HEK293 (cell line): ENCODE data around the gene KIF25.

Source experiments
- CTCF ChIA-PET: fragments of 350-600 bp; formaldehyde crosslinking; extraction: SDS; loops from one replicate; lab custom pipeline; 2021; ENCODE audit warnings: antibody characterized with exemption; lab: Yijun Ruan, JAX
- POLR2A ChIA-PET: fragments of 300-600 bp; formaldehyde crosslinking; extraction: SDS; loops from one replicate; lab custom pipeline; 2020; ENCODE audit warnings: antibody characterized with exemption, inconsistent platforms; lab: Yijun Ruan, JAX
- H3K27ac ChIP-seq: fragments of 200-500 bp; sonication (Bioruptor generic); 2 replicates; pipeline ENCODE4 v1.5.1; 2014; ENCODE audit warnings: low read depth, low read length, control low read depth, inconsistent platforms; ENCODE audit errors: extremely low read depth
- H3K36me3 ChIP-seq, 2 experiments: fragments of 200-500 bp in 1 of 2; sonication (Bioruptor generic) in 1 of 2; 1 replicate in 1 of 2; 2 replicates in 1 of 2; pipeline ENCODE4 v1.5.1; 2014 to 2017; ENCODE audit warnings: inconsistent platforms in 2 of 2, low read length in 2 of 2; ENCODE audit not compliant: control insufficient read depth in 2 of 2, insufficient read depth in 1 of 2
- H3K4me1 ChIP-seq: fragments of 200-500 bp; sonication (Bioruptor generic); 2 replicates; pipeline ENCODE4 v1.5.1; 2014; ENCODE audit warnings: mild to moderate bottlenecking, low read length, inconsistent platforms; ENCODE audit not compliant: control insufficient read depth, insufficient read depth
- H3K4me3 ChIP-seq: 2 replicates; pipeline ENCODE4 v1.5.1; 2011; ENCODE audit warnings: low read depth, mild to moderate bottlenecking, control low read depth, low read length, moderate library complexity
- H3K9me3 ChIP-seq: fragments of 200-500 bp; sonication (Bioruptor generic); 2 replicates; pipeline ENCODE4 v1.5.1; 2014; ENCODE audit warnings: low read depth, low read length, inconsistent platforms; ENCODE audit not compliant: control insufficient read depth, insufficient read depth
- GFI1B ChIP-seq: fragments of 450-650 bp; formaldehyde crosslinking; IDR thresholded peaks from 2 replicates; pipeline ENCODE4 v1.5.1; 2016; ENCODE audit warnings: missing biosample characterization, missing genetic modification characterization
- HOXA7 ChIP-seq: sonication (generic); formaldehyde crosslinking; IDR thresholded peaks from 2 replicates; pipeline ENCODE4 v1.8.1; 2022; ENCODE audit warnings: missing genetic modification reagents, borderline replicate concordance
- MZF1 ChIP-seq: fragments of 450-650 bp; formaldehyde crosslinking; IDR thresholded peaks from 2 replicates; pipeline ENCODE4 v1.5.1; 2017; ENCODE audit warnings: missing biosample characterization, missing genetic modification characterization, borderline replicate concordance
- OSR2 ChIP-seq: fragments of 450-650 bp; formaldehyde crosslinking; IDR thresholded peaks from 2 replicates; pipeline ENCODE4 v1.5.1; 2016; ENCODE audit warnings: missing biosample characterization, missing genetic modification characterization
- OVOL3 ChIP-seq: fragments of 450-650 bp; formaldehyde crosslinking; IDR thresholded peaks from 2 replicates; pipeline ENCODE4 v1.5.1; 2016; ENCODE audit warnings: missing biosample characterization, missing genetic modification characterization
- TRIM28 ChIP-seq: IDR thresholded peaks from 2 replicates; pipeline ENCODE4 v1.6.1; 2011; ENCODE audit warnings: low read length, control low read depth, borderline replicate concordance
- ZBTB1 ChIP-seq: fragments of 450-650 bp; formaldehyde crosslinking; IDR thresholded peaks from 2 replicates; pipeline ENCODE4 v1.5.1; 2016; ENCODE audit warnings: missing biosample characterization, missing genetic modification characterization
- ZBTB17 ChIP-seq: fragments of 450-650 bp; formaldehyde crosslinking; IDR thresholded peaks from 2 replicates; pipeline ENCODE4 v1.5.1; 2016; ENCODE audit warnings: missing biosample characterization, missing genetic modification characterization
- ZNF341 ChIP-seq: fragments of 450-650 bp; formaldehyde crosslinking; IDR thresholded peaks from 2 replicates; pipeline ENCODE4; 2016; ENCODE audit warnings: low read depth, missing biosample characterization, missing genetic modification characterization
- ZNF366 ChIP-seq: fragments of 450-650 bp; formaldehyde crosslinking; conservative IDR thresholded peaks from 2 replicates; pipeline ENCODE4 v1.5.1; 2016; ENCODE audit warnings: missing biosample characterization, missing genetic modification characterization
- ZNF549 ChIP-seq: fragments of 450-650 bp; IDR thresholded peaks from 2 replicates; pipeline ENCODE4 v1.5.1; 2018; ENCODE audit warnings: missing biosample characterization, missing genetic modification characterization, mild to moderate bottlenecking, inconsistent platforms, moderate library complexity
- ZNF626 ChIP-seq: fragments of 450-650 bp; sonication (Bioruptor Pico); formaldehyde crosslinking; IDR thresholded peaks from 2 replicates; pipeline ENCODE4 v1.5.1; 2018; ENCODE audit warnings: missing biosample characterization, missing genetic modification characterization, inconsistent platforms
- ZNF707 ChIP-seq: fragments of 450-650 bp; formaldehyde crosslinking; IDR thresholded peaks from 2 replicates; pipeline ENCODE4 v1.5.1; 2016; ENCODE audit warnings: missing biosample characterization, missing genetic modification characterization
- ZSCAN30 ChIP-seq: fragments of 450-650 bp; IDR thresholded peaks from 2 replicates; pipeline ENCODE4 v1.5.1; 2018; ENCODE audit warnings: missing biosample characterization, mild to moderate bottlenecking, missing genetic modification characterization, moderate library complexity
- ZXDB ChIP-seq: fragments of 450-650 bp; formaldehyde crosslinking; IDR thresholded peaks from 2 replicates; pipeline ENCODE4 v1.5.1; 2016; ENCODE audit warnings: missing biosample characterization, missing genetic modification characterization
- TF ChIP-seq, protein P1 (sequence below): fragments of 450-650 bp; formaldehyde crosslinking; IDR thresholded peaks from 2 replicates; pipeline ENCODE4 v1.5.1; 2017; ENCODE audit warnings: missing biosample characterization, missing genetic modification characterization
- TF ChIP-seq, protein P2 (sequence below): fragments of 450-650 bp; formaldehyde crosslinking; IDR thresholded peaks from 2 replicates; pipeline ENCODE4 v1.5.1; 2017; ENCODE audit warnings: missing biosample characterization, missing genetic modification characterization
- TF ChIP-seq, protein P3 (sequence below): fragments of 450-650 bp; formaldehyde crosslinking; IDR thresholded peaks from 2 replicates; pipeline ENCODE4 v1.5.1; 2016; ENCODE audit warnings: missing biosample characterization, missing genetic modification characterization
- TF ChIP-seq, protein P4 (sequence below): fragments of 450-650 bp; formaldehyde crosslinking; IDR thresholded peaks from 2 replicates; pipeline ENCODE4 v1.5.1; 2017; ENCODE audit warnings: missing biosample characterization, missing genetic modification characterization

The KIF25 gene

DNA sequence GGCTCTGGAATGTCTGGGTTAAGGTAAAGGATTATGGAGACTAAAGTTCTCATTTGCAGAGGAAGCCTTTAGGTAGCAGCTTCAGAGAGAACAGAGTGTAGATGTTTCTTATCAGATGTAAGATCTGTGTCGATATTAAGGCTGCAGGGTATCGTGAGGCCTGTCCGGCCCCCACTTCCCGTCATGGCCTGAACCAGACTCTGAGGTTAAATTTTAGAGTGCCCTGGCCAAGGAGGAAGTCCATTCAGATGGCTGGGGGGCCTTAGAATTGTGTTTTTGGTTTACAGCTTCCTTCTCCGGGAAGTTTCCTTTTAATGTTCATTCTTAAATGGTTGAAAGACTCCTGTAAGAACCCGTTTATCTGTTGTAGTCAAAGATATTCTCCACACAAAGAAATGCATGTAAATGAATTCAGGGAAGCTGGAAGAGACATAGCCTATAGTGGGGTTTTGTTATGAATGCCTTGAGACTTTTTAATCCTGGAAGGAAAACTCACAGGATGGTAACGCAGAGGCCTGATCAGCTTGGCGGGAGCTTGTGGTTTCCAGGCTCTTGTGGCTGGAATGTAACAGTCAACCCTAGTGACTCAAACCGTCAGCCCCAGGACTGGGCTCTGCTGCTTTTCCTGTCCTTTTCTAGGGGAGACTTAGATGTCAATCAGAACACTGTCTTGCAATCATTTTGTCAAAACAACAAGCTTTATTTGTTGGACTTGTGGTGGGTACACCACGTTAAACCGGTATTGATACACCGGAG, 34.7 kb downstream of the KIF25 start:
- no peak overlapping the region for H3K4me3 ChIP-seq
- ChIA-PET CTCF (interaction anchor here (0.6 kb wide), 2 partner anchors 318 to 387 kb away, joined by 3 read pairs; no protein-coding TSS in a partner anchor), POLR2A (no interaction called here)
- no peak overlapping the region; the same call in 1 of the 2 replicates for H3K27ac ChIP-seq
- H3K9me3 ChIP-seq: no peaks in the 10 kb centered on the region
- H3K4me1 ChIP-seq: peaks cover 8% of the 10 kb centered on the region
- TF ChIP-seq OSR2: no peak
- TF ChIP-seq ZSCAN30: no peak
- TF ChIP-seq ZNF549 (tag by site-specific recombination): no peak
- TF ChIP-seq ZXDB: no peak
- no peak for TF ChIP-seq ZNF341 (tag by site-specific recombination)
- TF ChIP-seq HOXA7 (CRISPR knock-in tag): no peak
- TF ChIP-seq, protein P1, sequence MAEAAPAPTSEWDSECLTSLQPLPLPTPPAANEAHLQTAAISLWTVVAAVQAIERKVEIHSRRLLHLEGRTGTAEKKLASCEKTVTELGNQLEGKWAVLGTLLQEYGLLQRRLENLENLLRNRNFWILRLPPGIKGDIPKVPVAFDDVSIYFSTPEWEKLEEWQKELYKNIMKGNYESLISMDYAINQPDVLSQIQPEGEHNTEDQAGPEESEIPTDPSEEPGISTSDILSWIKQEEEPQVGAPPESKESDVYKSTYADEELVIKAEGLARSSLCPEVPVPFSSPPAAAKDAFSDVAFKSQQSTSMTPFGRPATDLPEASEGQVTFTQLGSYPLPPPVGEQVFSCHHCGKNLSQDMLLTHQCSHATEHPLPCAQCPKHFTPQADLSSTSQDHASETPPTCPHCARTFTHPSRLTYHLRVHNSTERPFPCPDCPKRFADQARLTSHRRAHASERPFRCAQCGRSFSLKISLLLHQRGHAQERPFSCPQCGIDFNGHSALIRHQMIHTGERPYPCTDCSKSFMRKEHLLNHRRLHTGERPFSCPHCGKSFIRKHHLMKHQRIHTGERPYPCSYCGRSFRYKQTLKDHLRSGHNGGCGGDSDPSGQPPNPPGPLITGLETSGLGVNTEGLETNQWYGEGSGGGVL (tag by site-specific recombination): no peak
- TF ChIP-seq ZBTB17 (tag by site-specific recombination): peak; percentile 64
- TF ChIP-seq, protein P2, sequence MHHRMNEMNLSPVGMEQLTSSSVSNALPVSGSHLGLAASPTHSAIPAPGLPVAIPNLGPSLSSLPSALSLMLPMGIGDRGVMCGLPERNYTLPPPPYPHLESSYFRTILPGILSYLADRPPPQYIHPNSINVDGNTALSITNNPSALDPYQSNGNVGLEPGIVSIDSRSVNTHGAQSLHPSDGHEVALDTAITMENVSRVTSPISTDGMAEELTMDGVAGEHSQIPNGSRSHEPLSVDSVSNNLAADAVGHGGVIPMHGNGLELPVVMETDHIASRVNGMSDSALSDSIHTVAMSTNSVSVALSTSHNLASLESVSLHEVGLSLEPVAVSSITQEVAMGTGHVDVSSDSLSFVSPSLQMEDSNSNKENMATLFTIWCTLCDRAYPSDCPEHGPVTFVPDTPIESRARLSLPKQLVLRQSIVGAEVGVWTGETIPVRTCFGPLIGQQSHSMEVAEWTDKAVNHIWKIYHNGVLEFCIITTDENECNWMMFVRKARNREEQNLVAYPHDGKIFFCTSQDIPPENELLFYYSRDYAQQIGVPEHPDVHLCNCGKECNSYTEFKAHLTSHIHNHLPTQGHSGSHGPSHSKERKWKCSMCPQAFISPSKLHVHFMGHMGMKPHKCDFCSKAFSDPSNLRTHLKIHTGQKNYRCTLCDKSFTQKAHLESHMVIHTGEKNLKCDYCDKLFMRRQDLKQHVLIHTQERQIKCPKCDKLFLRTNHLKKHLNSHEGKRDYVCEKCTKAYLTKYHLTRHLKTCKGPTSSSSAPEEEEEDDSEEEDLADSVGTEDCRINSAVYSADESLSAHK (tag by site-specific recombination): peak; percentile 46; the same call in 1 of the 2 replicates
- TF ChIP-seq ZNF707 (tag by site-specific recombination): no peak
- no peak for TF ChIP-seq OVOL3 (tag by site-specific recombination)
- no peak for TF ChIP-seq ZBTB1 (tag by site-specific recombination)
- TF ChIP-seq TRIM28: 0 out of 2 replicates have a peak, but pooled peaks have one; percentile 22
- TF ChIP-seq, protein P3, sequence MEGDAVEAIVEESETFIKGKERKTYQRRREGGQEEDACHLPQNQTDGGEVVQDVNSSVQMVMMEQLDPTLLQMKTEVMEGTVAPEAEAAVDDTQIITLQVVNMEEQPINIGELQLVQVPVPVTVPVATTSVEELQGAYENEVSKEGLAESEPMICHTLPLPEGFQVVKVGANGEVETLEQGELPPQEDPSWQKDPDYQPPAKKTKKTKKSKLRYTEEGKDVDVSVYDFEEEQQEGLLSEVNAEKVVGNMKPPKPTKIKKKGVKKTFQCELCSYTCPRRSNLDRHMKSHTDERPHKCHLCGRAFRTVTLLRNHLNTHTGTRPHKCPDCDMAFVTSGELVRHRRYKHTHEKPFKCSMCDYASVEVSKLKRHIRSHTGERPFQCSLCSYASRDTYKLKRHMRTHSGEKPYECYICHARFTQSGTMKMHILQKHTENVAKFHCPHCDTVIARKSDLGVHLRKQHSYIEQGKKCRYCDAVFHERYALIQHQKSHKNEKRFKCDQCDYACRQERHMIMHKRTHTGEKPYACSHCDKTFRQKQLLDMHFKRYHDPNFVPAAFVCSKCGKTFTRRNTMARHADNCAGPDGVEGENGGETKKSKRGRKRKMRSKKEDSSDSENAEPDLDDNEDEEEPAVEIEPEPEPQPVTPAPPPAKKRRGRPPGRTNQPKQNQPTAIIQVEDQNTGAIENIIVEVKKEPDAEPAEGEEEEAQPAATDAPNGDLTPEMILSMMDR: no peak
- TF ChIP-seq, protein P4, sequence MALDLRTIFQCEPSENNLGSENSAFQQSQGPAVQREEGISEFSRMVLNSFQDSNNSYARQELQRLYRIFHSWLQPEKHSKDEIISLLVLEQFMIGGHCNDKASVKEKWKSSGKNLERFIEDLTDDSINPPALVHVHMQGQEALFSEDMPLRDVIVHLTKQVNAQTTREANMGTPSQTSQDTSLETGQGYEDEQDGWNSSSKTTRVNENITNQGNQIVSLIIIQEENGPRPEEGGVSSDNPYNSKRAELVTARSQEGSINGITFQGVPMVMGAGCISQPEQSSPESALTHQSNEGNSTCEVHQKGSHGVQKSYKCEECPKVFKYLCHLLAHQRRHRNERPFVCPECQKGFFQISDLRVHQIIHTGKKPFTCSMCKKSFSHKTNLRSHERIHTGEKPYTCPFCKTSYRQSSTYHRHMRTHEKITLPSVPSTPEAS (tag by site-specific recombination): no peak
- TF ChIP-seq ZNF366 (tag by site-specific recombination): no peak
- no peak for TF ChIP-seq ZNF626 (tag by site-specific recombination)
- no peak for TF ChIP-seq MZF1
- no peak for TF ChIP-seq GFI1B (tag by site-specific recombination)
- TF ChIP-seq, all 188 proteins: peak for 3
- H3K36me3 ChIP-seq: no peaks in the 10 kb centered on the region
